Liver (tissue), 9 donors: ENCODE results near the gene ABCA13. TPM values are rescaled to one million over a fixed set of nuclear protein-coding genes. Genes with fewer than 3 reads are reported as not detected.

Experiments
- DNase-seq: peaks from one replicate; pipeline ENCODE4 v3.0.0-alpha.2; 2017; ENCODE audit warnings: low spot score
- H3K27ac ChIP-seq, 2 donors: one replicate each; pipeline ENCODE4 v1.7.0; 2013; ENCODE audit warnings: inconsistent platforms in 2 of 2, low read length in 2 of 2, control low read depth in 1 of 2, low read depth in 1 of 2, mild to moderate bottlenecking in 1 of 2
- H3K27me3 ChIP-seq, 4 donors: one replicate each; pipeline versions ENCODE4 v1.6.1 to v1.7.0; 2013; ENCODE audit warnings: low read length in 3 of 4, inconsistent platforms in 1 of 4, mild to moderate bottlenecking in 1 of 4, moderate library complexity in 1 of 4; ENCODE audit not compliant: control insufficient read depth in 4 of 4, insufficient read depth in 4 of 4
- H3K36me3 ChIP-seq, 4 donors: one replicate each; pipeline versions ENCODE4 v1.6.1 to v1.7.0; 2013; ENCODE audit warnings: low read length in 3 of 4, mild to moderate bottlenecking in 3 of 4, low read depth in 1 of 4, moderate library complexity in 1 of 4; ENCODE audit not compliant: control insufficient read depth in 4 of 4, insufficient read depth in 3 of 4
- H3K4me1 ChIP-seq, 4 donors: one replicate each; pipeline versions ENCODE4 v1.6.1 to v1.7.0; 2013; ENCODE audit warnings: low read length in 3 of 4, mild to moderate bottlenecking in 3 of 4, moderate library complexity in 1 of 4; ENCODE audit not compliant: control insufficient read depth in 4 of 4, insufficient read depth in 4 of 4
- H3K4me3 ChIP-seq, 3 donors: one replicate each; pipeline versions ENCODE4 v1.6.1 to v1.7.0; 2013; ENCODE audit warnings: low read length in 3 of 3, control low read depth in 1 of 3, low read depth in 1 of 3, mild to moderate bottlenecking in 1 of 3
- H3K9ac ChIP-seq, 2 donors: one replicate each; pipeline ENCODE4 v1.7.0; 2013; ENCODE audit warnings: low read length in 2 of 2, mild to moderate bottlenecking in 2 of 2, moderate library complexity in 2 of 2, control low read depth in 1 of 2, low read depth in 1 of 2
- H3K9me3 ChIP-seq, 4 donors: one replicate each; pipeline versions ENCODE4 v1.6.1 to v1.7.0; 2013; ENCODE audit warnings: low read length in 3 of 4; ENCODE audit not compliant: control insufficient read depth in 4 of 4
- ATF3 ChIP-seq: IDR thresholded peaks from 2 replicates; pipeline ENCODE4 v1.6.1; 2016; ENCODE audit warnings: antibody characterized with exemption
- CTCF ChIP-seq: fragments of 150-350 bp; IDR thresholded peaks from 2 replicates; pipeline ENCODE4 v1.5.1; 2017; ENCODE audit warnings: improper control_type of control experiment, low read depth, low read length; ENCODE audit not compliant: missing input control
- EGR1 ChIP-seq, 2 donors: IDR thresholded peaks; 2 replicates each; pipeline ENCODE4 v1.6.1; 2016 to 2018; ENCODE audit warnings: antibody characterized with exemption in 2 of 2, low read depth in 2 of 2
- FOXA1 ChIP-seq: IDR thresholded peaks from 2 replicates; pipeline ENCODE4 v1.6.1; 2016; ENCODE audit warnings: antibody characterized with exemption
- FOXA2 ChIP-seq: IDR thresholded peaks from 2 replicates; pipeline ENCODE4 v1.6.1; 2016; ENCODE audit warnings: antibody characterized with exemption
- GABPA ChIP-seq, 2 donors: IDR thresholded peaks in 1 of 2; conservative IDR thresholded peaks in 1 of 2; 2 replicates each; pipeline ENCODE4 v1.6.1; 2016; ENCODE audit warnings: antibody characterized with exemption in 2 of 2, mild to moderate bottlenecking in 1 of 2, moderate library complexity in 1 of 2
- HNF4A ChIP-seq, 2 donors: conservative IDR thresholded peaks; 2 replicates each; pipeline ENCODE4 v1.6.1; 2016; ENCODE audit warnings: antibody characterized with exemption in 2 of 2, mild to moderate bottlenecking in 2 of 2
- HNF4G ChIP-seq: IDR thresholded peaks from 2 replicates; pipeline ENCODE4 v1.6.1; 2016; ENCODE audit warnings: antibody characterized with exemption
- JUND ChIP-seq, 2 donors: IDR thresholded peaks; 2 replicates each; pipeline ENCODE4 v1.6.1; 2016; ENCODE audit warnings: antibody characterized with exemption in 2 of 2
- MAX ChIP-seq: IDR thresholded peaks from 2 replicates; pipeline ENCODE4 v1.6.1; 2016; ENCODE audit warnings: antibody characterized with exemption
- NR2F2 ChIP-seq: IDR thresholded peaks from 2 replicates; pipeline ENCODE4 v1.6.1; 2016; ENCODE audit warnings: antibody characterized with exemption
- RAD21 ChIP-seq, 2 donors: IDR thresholded peaks; 2 replicates each; pipeline ENCODE4 v1.6.1; 2016; ENCODE audit warnings: antibody characterized with exemption in 2 of 2, mild to moderate bottlenecking in 2 of 2
- REST ChIP-seq: IDR thresholded peaks from 2 replicates; pipeline ENCODE4 v1.6.1; 2016; ENCODE audit warnings: antibody characterized with exemption, mild to moderate bottlenecking
- RXRA ChIP-seq, 2 donors: IDR thresholded peaks; 2 replicates each; pipeline ENCODE4 v1.6.1; 2017 to 2018; ENCODE audit warnings: antibody characterized with exemption in 2 of 2, mild to moderate bottlenecking in 1 of 2
- SP1 ChIP-seq: IDR thresholded peaks from 2 replicates; pipeline ENCODE4 v1.6.1; 2018; ENCODE audit warnings: antibody characterized with exemption, mild to moderate bottlenecking
- TAF1 ChIP-seq: conservative IDR thresholded peaks from 2 replicates; pipeline ENCODE4 v1.6.1; 2016; ENCODE audit warnings: antibody characterized with exemption, mild to moderate bottlenecking
- YY1 ChIP-seq: IDR thresholded peaks from 2 replicates; pipeline ENCODE4 v1.6.1; 2016; ENCODE audit warnings: antibody characterized with exemption, mild to moderate bottlenecking
- ZBTB33 ChIP-seq: IDR thresholded peaks from 2 replicates; pipeline ENCODE4 v1.6.1; 2016; ENCODE audit warnings: antibody characterized with exemption
- WGBS: extraction: QIAGEN DNeasy Blood & Tissue Kit; methylation state at CpG from one replicate; pipeline ENCODE4 v1.1.7; 2013; 5-methylcytosine and 5-hydroxymethylcytosine counted together
- polyA plus RNA-seq, 2 donors: library from polyadenylated mRNA; stranded (reverse) in 1 of 2; unstranded in 1 of 2; fragments of 200-250 nt in 1 of 2; fragments of >200 nt in 1 of 2; fragmentation: Nextera tagmentation in 1 of 2; extraction: Ambion mirVana in 1 of 2; gene quantifications; one replicate each; pipeline versions ENCODE4 v1.2.1 to v1.2.3, GENCODE V29; 2013 to 2015
- total RNA-seq, 2 donors: library from RNA; depleted of rRNA; stranded (reverse); fragments of >200 nt; gene quantifications; one replicate each; pipeline ENCODE4 v1.2.3, GENCODE V29; 2014
- donor health status: healthy.
- donor health status: healthy.
- donor health status: healthy.
- donor health status: healthy.
- donor health status: healthy.

The ABCA13 gene
- total and polyA plus RNA-seq, 4 donors, result 0.22 to 1.0 (median 0.66) TPM

- no peak for TF ChIP-seq REST
- TF ChIP-seq RAD21 (IDR thresholded peaks at IDR 0.05), result no peak
- no peak for TF ChIP-seq YY1
- no peak for TF ChIP-seq MAX
- no peak for TF ChIP-seq FOXA1
- no peak for TF ChIP-seq SP1
Measured at GRCh38 chr7:48512892-48513291, 341.6 kb downstream of the ABCA13 start (continued).

- Histone ChIP-seq H3K36me3 (no peaks in the 10 kb centered on the region), H3K9ac (no peak overlapping the region), H3K27ac (no peak overlapping the region), H3K4me1 (no peaks in the 10 kb centered on the region), H3K9me3 (no peaks in the 10 kb centered on the region), H3K27me3 (no peaks in the 10 kb centered on the region), H3K4me3 (no peak overlapping the region)
- 71% methylated on average over 3 of the region's 3 CpGs for WGBS
- DNase-seq, result no peak
- TF ChIP-seq FOXA1 (no peak), HNF4G (no peak), CTCF (no peak), GABPA (IDR thresholded peaks at IDR 0.05 in 1 of 2, conservative IDR thresholded peaks at IDR 0.05 in 1 of 2) (no peak), SP1 (no peak), HNF4A (conservative IDR thresholded peaks at IDR 0.05) (no peak), ZBTB33 (no peak), EGR1 (IDR thresholded peaks at IDR 0.05; ENCODE audit: low read depth in 2 of 2) (no peak), RXRA (IDR thresholded peaks at IDR 0.05) (no peak), JUND (IDR thresholded peaks at IDR 0.05) (no peak), RAD21 (IDR thresholded peaks at IDR 0.05) (no peak), TAF1 (no peak), NR2F2 (no peak), FOXA2 (no peak), YY1 (no peak), MAX (no peak), REST (no peak), ATF3 (no peak)
Measured at GRCh38 chr7:48515171-48515570, 343.9 kb downstream of the ABCA13 start.
